GM20431 (cell line): ENCODE results near the gene BRI3BP.

Experiments
- in situ Hi-C: fragments of 300-500 bp; cut with MseI, MboI; formaldehyde crosslinking; loops from one replicate; pipeline ENCODE4 v1.15.0; 2020; ENCODE audit warnings: low sequenced_read_pairs; ENCODE audit not compliant: unreplicated experiment

The BRI3BP gene, protein sequence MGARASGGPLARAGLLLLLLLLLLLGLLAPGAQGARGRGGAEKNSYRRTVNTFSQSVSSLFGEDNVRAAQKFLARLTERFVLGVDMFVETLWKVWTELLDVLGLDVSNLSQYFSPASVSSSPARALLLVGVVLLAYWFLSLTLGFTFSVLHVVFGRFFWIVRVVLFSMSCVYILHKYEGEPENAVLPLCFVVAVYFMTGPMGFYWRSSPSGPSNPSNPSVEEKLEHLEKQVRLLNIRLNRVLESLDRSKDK

DNA sequence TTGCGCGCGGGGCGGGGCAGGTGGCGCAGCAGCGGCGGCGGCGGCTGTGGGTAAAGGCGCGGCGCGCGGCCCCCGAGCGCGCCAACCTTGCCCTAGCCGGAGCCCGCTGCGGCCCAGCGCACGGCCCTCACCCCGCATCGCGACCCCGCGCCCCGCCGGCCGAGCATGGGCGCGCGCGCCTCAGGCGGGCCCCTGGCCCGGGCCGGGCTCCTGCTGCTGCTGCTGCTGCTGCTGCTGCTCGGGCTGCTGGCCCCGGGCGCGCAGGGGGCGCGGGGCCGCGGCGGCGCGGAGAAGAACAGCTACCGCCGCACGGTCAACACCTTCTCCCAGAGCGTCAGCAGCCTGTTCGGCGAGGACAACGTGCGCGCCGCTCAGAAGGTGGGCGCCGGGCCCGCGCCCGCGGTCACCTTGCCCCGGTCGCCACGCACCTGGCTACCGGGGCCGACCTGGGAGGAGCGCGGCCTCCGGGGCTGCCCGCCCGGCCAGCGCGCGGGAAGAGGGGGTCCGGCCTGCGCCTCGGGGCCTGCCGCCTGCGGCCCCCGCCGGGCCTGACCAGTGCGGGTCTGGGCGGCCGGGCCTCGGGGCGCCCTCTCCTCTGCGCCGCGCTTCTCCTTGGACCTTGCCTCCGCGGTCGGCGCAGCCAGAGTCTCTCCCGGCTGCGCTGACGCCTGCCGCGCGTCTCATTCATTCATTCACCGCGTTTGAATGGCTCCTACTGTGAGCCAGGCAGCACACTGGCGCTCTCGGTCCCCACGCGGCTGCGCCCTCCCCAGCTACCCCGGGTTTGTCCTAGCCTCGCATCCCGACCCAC is at the start of gene BRI3BP:
TSS of gene BRI3BP (plus strand) at position 20 of the 811 bp plus-strand sequence. CDS start at position 166, 146 bp downstream.
- in situ Hi-C loops, result no loop called here

DNA sequence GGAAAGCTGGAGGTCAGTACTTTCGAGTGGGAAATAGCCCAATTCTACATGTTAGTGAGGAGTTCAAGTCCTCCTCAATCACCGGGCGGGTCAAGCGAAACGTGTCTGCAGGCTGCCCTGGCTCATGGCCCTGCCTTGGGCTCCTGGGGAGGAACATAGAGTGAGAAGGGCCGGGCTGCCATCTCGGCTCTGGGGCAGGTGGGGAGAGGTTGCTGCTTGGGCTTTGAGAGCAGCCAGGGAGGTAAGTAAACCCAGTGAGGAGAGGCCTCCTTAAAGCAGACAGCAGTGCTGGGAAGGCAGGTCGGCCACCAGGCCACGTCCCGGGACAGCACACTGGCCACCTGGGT is 47.0 kb upstream of the BRI3BP start:
- in situ Hi-C loops, result no loop called here

DNA sequence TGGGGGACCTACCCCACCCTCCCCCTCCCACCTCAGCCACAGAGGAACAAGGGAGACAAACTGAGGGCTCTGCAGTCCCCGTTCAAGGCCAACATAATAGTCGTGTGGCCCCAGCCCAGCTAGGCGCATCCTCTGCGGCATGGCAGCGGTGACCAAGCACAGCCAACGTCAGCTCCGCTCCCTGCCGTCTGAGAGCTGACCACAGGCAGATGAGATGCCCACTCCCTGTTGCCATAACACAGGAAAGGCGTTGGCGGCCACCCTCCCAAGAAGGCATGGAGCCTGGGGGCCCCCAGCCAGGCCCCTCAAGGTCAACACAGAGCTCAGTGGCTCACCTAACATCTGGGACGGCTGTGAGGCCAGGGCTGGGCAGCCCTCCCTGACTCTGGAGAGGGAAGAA is 46.4 kb upstream of the BRI3BP start:
- in situ Hi-C loops, result no loop called here

DNA sequence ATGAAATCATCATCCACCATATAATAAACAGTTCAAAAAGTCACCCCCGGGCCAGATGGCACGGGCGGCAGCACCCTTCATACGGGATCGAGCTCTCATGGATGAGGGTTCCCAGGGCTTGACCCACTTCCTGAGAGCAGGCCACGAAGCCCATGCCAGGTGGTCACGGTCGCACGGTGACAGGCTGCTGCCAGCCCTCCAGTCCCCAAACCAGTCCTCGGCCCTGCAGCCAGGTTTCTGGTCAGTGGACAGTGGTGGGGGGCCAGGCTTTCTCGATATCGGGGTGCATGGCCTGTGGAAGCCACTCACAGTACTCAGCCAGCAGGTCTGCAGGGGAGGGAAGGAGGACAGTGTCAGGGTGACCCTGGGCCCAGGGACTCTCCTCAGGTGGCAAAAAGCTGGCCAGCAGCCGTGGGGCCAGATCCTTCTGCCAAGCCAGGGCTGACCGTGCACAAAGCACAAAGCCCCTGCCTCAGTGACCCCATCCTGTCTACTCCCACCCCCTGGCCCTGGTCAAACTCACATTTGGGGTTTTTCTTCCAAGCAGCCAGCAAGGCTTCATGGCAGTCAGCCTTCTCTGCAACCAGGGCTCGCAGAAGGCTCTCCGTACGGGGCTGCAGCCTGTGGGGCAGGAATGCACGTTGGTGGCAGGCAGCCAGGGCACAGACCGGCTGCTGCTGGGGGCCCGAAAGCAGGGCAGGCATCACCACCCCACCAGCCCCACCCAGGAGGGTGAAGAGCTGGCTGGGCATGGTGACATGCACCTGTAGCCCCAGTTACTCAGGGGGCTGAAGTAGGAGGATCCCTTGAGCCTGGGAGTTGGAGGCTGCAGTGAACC is 45.7 kb upstream of the BRI3BP start:
- in situ Hi-C loops, result no loop called here

DNA sequence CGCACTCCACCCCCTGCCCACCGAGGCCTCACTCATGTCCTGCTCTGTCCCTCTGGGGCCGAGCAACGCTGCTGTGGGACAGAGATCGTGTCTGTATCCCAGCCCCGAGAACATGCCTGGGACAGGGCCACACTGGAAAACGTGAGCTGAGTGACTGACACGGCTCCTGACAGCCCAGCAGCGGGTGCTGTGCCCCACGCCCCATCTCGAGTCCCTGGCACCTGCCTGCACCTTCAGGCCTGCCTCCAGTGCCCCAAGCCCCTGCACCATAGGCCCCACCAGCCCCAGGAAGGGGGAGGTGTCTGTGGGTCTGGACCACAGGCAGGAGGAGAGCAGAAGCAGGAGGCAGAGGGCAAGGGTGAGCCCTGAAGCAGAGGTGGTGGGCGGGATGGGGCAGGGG is 44.4 kb upstream of the BRI3BP start:
- in situ Hi-C loops, result no loop called here

DNA sequence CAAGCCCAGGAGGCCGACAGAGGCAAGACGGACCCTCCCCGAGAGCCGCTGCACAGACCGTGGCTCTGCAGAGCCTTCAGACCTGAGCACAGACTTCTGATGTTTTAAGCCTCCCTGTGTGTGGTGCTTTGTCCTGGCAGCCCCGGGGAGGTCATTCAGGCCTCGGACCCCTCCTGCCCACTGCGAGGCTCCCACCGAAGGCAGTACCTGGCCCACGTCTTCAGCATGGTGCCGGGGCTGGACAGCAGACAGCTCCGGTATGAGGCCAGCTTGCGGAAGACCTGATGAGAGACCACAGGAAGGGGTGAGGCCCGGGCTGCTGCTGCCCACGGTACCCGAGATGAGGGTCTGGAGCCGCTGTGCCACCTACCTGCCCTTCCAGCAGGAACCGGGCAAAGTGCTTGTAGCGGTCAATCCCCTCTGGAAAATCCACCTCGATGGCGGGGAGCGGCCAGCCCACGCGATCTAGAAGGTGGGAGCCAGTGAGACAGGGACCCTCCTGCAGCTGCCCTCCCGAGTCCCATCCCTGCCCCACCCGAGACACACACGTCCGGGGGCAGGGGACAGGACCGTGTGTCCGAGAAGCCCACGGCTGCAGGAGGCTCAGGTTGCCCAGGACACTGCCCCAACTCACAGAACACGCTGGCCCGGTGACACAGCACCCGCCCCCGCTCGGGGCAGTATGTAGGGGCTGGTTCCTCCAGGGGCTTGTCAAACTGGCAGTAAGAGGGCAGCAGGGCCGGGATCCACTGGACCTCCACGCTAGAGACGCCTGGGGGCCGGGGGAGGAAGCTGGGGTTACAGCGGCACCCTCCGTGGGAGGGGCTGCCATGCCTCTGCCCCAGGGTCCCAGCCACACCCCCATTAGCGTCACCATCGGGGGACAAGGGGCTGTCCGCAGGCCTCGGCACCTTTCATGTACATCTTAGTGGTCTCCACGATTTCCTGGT is 43.4 kb upstream of the BRI3BP start:
- in situ Hi-C loops, result no loop called here

DNA sequence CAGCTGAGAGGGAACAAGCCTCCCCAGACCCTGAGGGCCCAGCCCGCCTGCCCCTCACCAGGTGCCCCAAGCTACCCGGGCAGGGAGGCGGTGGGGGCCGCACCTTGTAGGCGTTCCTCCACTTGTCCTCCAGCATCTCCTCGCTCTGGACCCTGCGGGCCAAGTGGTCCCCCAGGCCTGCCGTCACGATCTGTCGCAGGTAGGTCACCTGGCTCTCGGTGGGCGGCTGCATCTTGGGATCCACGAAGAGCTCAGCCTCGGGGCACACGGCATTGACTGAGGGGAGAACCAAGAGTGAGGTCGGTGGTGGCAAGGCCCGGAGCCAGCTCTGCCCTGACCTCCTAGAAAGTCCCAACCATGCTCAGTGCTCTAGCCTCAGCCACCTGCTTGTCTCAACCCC is 41.1 kb upstream of the BRI3BP start:
- in situ Hi-C loops, result no loop called here

DNA sequence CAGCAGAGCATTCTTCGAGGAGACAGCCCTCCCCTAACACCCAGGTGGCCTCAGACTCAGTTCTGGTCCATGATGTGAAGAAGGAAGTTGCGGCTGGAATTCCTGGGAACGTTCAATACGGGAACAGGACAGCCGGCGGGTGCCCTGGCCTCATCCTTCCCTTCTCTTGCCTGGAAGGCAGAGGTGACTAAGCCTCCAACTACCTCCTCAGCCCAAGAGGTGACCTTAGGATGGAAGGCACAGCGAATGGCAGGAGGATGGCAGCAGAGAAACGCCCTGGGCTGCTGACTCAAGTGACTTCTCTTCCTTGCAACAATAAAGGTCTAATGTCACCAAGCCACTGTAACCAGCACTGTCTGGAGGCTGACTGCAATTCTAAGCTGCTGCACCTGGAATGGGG is 40.6 kb upstream of the BRI3BP start:
- in situ Hi-C loops, result no loop called here

DNA sequence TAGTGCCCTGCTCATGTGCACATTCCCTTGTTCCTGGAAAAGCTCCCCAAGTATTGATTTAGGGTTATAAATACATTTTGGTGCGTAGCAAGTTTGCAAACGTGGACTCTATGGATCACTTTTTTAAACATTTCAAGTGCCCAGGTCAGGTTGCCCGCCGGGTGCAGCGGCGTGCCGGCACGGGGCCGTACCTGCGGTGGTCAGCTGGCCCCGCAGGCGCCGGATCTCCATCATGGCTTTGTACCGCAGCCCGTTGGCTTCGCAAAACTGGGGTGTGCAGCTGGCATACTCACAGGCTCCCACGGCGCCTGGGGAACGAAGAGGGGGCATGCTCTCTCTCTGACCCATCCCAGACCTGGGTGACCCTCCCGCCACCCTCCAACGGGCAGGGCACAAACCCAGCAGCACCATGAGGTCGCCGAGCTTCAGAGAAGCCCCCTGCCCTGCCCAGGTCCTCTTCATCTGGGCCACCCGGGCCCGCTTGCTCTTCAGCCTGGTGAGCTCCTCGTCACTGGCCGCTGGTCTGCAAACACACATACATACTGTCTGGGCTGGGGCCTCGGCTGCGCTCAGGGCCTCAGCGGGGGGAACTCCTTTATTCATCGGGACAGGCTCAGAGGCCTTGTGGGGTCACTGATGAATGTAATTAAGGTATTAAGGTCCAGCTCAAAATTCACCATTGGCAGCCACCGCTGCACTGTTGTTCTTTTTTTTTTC is 39.6 kb upstream of the BRI3BP start:
- in situ Hi-C loops, result no loop called here

DNA sequence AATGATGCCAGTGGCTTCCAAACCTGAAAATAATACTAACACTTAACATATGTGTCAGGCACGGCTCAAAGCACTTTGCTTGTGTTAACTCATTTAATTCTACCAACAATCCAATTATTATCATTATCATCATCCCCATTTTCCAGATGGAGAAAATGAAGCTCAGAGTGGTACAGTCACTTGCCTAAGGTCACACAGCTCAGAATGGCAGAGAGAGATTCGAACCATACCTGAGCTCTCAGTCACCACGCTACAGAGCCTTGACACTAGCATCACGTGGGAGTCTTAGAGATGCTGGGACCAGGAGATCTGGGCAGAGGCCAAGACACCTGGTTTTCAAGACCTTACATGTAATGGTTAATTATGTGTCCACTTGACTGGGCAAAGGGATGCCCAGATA is 38.7 kb upstream of the BRI3BP start:
- in situ Hi-C loops, result no loop called here

DNA sequence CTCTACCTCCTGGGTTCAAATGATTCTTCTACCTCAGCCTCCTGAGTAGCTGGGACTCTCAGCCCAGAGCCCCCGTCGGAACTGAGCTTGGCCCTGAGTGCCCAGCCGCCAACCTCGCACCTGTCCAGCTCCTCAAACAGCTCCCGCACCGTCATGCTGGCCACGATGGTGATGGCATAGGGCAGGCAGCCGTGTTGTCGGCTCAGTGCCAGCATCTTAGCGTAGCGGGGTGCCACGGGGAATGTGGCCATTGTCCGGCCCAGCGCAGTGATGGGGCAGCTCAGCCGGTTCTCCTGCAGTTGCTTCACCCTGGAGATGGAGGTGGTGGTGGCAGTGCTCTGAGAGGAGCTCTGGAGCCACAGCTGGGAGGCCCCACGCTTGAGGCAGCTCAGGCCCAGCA is 36.9 kb upstream of the BRI3BP start:
- in situ Hi-C loops, result no loop called here

DNA sequence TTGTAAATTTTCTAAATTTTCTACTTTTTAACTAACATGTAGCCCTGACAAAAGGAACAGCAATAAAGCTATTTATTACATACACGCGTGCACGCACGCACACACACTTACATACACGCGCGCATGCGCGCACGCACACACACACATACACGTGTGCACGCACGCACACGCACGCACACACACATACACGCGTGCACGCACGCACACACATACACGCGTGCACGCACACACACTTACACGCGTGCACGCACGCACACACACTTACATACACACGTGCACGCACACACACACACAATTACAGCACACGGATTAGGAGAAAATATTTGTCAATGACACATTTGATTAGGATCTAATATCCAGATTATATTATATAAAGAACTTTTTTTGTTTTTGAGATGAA is 32.4 kb upstream of the BRI3BP start:
- in situ Hi-C loops, result no loop called here

DNA sequence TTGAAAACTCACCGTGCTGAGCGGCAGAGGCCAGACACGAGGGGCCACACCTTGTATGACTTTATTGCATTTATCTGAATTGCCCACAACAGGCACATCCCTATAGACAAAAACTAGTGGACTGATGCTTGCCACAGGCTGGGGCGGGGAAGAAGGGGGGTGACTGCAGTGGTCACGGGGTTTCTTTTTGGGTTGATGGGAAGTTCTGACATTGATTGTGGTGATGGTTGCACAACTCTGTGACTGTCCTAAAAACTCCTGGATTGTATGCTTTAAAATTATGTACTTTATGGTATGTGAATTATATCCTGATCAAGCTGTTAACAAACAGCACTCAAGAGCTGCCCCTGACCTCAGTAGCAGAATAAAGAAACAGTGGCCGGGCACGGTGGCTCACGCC is 30.2 kb upstream of the BRI3BP start:
- in situ Hi-C loops, result no loop called here

DNA sequence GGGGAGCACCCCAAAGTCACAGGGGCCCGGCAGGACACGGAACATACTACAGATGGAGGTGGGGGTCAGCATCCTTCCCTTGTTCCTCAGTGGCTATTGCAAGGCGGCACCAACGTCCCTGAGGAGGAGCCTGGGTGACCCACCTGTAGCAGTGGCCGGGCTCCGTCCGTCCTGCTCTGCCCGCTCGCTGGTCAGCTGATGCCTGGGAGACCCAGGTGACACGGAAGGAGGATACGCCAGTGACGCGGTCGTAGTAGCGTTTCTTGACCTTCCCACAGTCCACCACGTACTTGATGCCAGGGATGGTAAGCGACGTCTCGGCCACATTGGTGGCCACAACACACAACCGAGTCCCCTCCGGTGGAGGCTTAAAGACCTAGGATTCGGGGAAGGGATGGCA is 29.2 kb upstream of the BRI3BP start:
- in situ Hi-C loops, result no loop called here

DNA sequence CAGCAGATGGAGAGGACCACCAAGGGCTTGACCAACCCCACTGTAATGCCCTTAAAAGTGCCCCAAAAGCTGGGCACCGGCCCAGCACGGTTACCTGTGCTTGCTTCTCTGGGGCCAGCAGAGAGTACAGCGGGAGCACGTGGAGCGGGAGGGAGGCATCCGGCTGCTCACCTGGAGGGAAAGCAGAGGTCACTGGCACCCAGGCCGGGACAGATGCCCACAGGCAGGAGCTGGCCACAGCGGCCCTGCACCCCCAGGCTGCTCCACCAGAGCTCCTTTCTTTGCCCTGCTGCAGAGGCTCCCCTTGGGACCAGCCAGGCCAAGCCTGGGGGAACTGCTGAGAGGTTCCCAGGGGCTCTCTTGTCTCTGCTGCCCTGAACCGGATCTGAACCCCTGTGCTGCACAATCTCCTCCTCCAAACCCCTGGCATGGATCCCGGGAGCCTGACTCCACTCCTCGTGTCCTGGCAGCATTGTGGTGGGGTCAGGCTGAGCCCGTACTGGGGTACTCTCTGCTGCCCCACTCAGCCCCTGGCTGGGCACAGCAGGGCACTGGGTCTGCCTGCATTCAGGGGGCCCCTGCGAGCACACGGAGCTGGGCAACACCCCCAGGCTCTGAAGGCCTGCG is 28.5 kb upstream of the BRI3BP start:
- in situ Hi-C loops, result no loop called here

DNA sequence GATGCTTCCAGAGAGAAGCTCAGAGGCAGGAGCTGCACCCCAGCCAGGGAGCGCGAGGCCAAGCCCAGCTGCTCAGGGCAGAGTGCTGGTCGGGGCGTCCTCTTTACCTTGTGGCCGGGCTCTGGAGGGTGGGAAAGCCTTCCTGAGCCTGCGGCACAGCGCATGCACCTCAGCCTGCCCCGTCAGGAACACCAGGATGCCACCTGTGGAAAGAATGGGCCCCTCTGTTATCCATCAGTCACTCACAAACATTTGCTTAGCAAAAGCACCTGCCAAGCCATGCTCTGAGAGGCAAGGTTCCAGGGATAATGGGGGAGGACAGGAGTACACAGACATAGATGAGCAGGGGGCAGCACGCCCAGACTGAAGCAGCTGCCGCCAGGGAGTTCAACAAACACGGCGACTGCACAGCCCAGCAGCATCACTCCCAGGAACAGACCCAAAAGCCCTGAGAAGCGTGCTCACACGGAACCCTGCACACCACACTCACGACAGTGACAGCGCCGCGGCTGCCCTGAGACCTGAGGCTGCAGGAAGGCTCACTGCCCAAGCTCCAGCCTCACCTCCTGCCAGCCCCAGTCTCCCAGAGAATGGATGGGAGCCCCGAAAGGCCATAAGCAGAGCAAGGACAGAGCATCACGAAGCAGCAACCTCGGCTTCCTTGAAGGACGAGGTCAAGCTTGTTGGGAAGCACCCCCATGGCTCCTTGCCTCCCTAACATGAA is 26.3 kb upstream of the BRI3BP start:
- in situ Hi-C loops, result no loop called here

DNA sequence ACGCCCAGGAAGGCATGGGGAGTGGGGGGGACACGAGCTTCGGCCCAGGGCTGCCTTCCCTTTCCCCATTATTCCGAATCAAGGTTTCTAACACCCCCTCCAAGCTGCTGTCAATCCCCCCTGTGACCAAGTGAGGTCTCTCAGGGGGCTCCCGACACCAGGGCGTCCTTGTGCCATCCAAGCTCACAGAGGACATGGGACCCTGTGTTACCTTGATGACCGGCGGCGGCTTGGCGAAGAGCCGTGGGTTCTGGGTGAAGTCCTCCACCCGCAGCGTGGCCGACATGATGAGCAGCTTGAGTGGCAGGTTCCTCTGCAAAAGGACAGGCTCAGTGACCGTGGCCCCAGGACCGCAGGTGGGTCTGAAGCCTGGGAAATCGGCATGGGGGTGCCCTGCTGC is 24.8 kb upstream of the BRI3BP start:
- in situ Hi-C loops, result no loop called here
